Tibial nerve (tissue), 4 donors: ENCODE measurements around the gene PRDX5.

Experiments used
- CTCF ChIP-seq, 5 experiments: fragments of 200-600 bp in 3 of 5; fragments of 450-650 bp in 2 of 5; sonication (generic) in 3 of 5; IDR thresholded peaks; one replicate each; pipeline ENCODE4 v1.5.1; 2016 to 2019; ENCODE audit warnings: antibody characterized with exemption in 5 of 5, mild to moderate bottlenecking in 3 of 5, moderate library complexity in 2 of 5
- EP300 ChIP-seq, 2 donors: sonication (generic); formaldehyde crosslinking; IDR thresholded peaks; one replicate each; pipeline ENCODE4 v1.6.1; 2017; ENCODE audit warnings: antibody characterized with exemption in 2 of 2, mild to moderate bottlenecking in 1 of 2
- POLR2A ChIP-seq, 2 donors: fragments of 450-650 bp; IDR thresholded peaks; one replicate each; pipeline ENCODE4 v1.6.1; 2017; ENCODE audit warnings: antibody characterized with exemption in 2 of 2, mild to moderate bottlenecking in 2 of 2, moderate library complexity in 2 of 2

GRCh38 chr11:64371201-64371600 lies 53.3 kb downstream of the PRDX5 start:
- no peak for TF ChIP-seq POLR2A (IDR thresholded peaks at IDR 0.05)
- no peak for TF ChIP-seq CTCF (IDR thresholded peaks at IDR 0.05)
- no peak for TF ChIP-seq EP300 (IDR thresholded peaks at IDR 0.05)
